Gastroesophageal sphincter (tissue), 4 donors: ENCODE data around the gene CLIC4. TPM values are rescaled to one million over a fixed set of nuclear protein-coding genes. Genes with fewer than 3 reads are reported as not detected.
"Not testable (repeated sequence)": the region's sequence is repeated elsewhere in the genome, so short reads cannot be mapped to it uniquely, and the experiment has no call there.

Experiments used
- ATAC-seq: fragments of 150-250 bp; one replicate; pipeline ENCODE4 v1.9.1; 2016; ENCODE audit warnings: mild to moderate bottlenecking, moderate library complexity
- H3K27ac ChIP-seq, 4 donors: fragments of 200-600 bp; sonication (generic) in 3 of 4; 1 replicate in 3 of 4; 2 replicates in 1 of 4; pipeline ENCODE4 v1.5.1; 2016 to 2019
- H3K27me3 ChIP-seq: fragments of 200-600 bp; sonication (generic); one replicate; pipeline ENCODE4 v1.5.1; 2019
- H3K36me3 ChIP-seq, 2 donors: fragments of 200-600 bp; sonication (generic); one replicate each; pipeline ENCODE4 v1.5.1; 2019; ENCODE audit warnings: control low read depth in 1 of 2
- H3K4me1 ChIP-seq, 3 donors: fragments of 200-600 bp; sonication (generic); 1 replicate in 2 of 3; 2 replicates in 1 of 3; pipeline ENCODE4 v1.5.1; 2016 to 2019; ENCODE audit warnings: control low read depth in 2 of 3
- H3K4me3 ChIP-seq, 2 donors: fragments of 200-600 bp; sonication (generic); one replicate each; pipeline ENCODE4 v1.5.1; 2019; ENCODE audit warnings: mild to moderate bottlenecking in 1 of 2, moderate library complexity in 1 of 2
- H3K9me3 ChIP-seq, 3 donors: fragments of 200-600 bp; sonication (generic); one replicate each; pipeline ENCODE4 v1.5.1; 2017 to 2019; ENCODE audit warnings: control low read depth in 2 of 3
- EP300 ChIP-seq: sonication (generic); formaldehyde crosslinking; IDR thresholded peaks from one replicate; pipeline ENCODE4 v1.6.1; 2017; ENCODE audit warnings: antibody characterized with exemption, mild to moderate bottlenecking
- POLR2A ChIP-seq, 2 donors: fragments of 450-650 bp; IDR thresholded peaks; one replicate each; pipeline ENCODE4 v1.6.1; 2017; ENCODE audit warnings: antibody characterized with exemption in 2 of 2, mild to moderate bottlenecking in 2 of 2, moderate library complexity in 1 of 2
- POLR2AphosphoS5 ChIP-seq: sonication (generic); formaldehyde crosslinking; IDR thresholded peaks from one replicate; pipeline ENCODE4 v1.6.1; 2017; ENCODE audit warnings: antibody characterized with exemption
- WGBS, 2 donors: methylation state at CpG; one replicate each; pipeline ENCODE4 v1.1.5; 2018; ENCODE audit warnings: low coverage in 1 of 2; 5-methylcytosine and 5-hydroxymethylcytosine counted together
- total RNA-seq, 4 donors: library from RNA; depleted of rRNA; stranded (reverse); fragments of >200 nt; gene quantifications; one replicate each; pipeline ENCODE4 v1.1.0, GENCODE V29; 2016
- TF ChIP-seq, protein P1 (sequence below), 4 experiments: fragments of 200-600 bp in 2 of 4; fragments of 450-650 bp in 2 of 4; sonication (generic) in 1 of 4; IDR thresholded peaks; one replicate each; pipeline ENCODE4 v1.5.1; 2017 to 2019; ENCODE audit warnings: antibody characterized with exemption in 4 of 4, mild to moderate bottlenecking in 2 of 4, moderate library complexity in 2 of 4

Gene CLIC4
- total RNA-seq, 4 donors from 2014 or later = 553 to 721 (median 692) TPM

DNA sequence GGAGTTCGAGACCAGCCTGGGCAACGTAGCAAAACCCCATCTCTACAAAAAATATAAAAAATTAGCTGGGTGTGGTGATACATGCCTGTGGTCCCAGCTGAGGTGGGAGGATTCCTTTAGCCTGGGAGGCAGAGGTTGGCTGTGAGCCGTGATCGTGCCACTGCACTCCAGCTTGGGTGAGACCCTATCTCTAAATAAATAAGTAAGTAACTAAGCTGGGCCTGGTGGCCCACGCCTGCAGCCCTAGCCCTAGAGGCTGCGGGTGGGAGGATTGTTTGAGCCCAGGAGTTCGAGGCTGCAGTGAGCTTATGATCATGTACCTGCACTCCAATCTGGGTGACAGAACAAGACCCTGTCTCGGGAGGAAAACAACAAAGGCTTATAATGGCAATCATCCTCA is 4.6 kb downstream of the CLIC4 start:
- H3K4me1 ChIP-seq = peaks cover 0 to 80% (median 38%) of the 10 kb centered on the region in 3 donors
- H3K27ac ChIP-seq = peak overlapping the region in 3 of 4 donors; percentile 12 to 100 (median 99)
- WGBS, 2 donors = 64 to 84% methylated on average over 5 of the region's 8 CpGs

DNA sequence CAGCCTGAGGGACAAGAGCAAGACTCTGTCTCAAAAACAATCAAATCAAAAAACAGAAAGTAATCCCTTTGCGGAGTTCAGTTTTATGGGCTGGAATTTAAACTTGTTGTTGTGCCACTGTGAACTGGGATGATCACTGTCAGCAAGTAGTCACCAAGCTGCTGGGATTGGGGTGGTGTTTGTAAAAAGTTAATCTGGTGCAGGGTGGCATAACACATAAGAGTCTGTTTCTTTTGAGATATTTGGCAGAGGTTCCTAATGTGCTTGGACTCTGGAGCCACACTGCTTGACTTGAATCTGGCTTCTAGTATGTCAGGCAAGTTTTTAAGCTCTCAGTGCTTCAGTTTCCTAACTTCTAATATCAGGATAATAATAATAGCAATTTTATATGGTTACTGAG is 6.6 kb downstream of the CLIC4 start:
- ATAC-seq = peak; percentile 36
- H3K27ac ChIP-seq = peak overlapping the region; percentile 44 to 100 (median 46)

More for the DNA sequence above, 4.6 kb downstream of the CLIC4 start:
- no peaks in the 10 kb centered on the region for H3K36me3 ChIP-seq
- H3K9me3 ChIP-seq = no peaks in the 10 kb centered on the region
- peak overlapping the region in 1 of 2 donors; percentile 14 for H3K4me3 ChIP-seq
- TF ChIP-seq EP300 (no peak), POLR2AphosphoS5 (no peak), POLR2A (IDR thresholded peaks at IDR 0.05) (no peak)
- TF ChIP-seq, protein P1, sequence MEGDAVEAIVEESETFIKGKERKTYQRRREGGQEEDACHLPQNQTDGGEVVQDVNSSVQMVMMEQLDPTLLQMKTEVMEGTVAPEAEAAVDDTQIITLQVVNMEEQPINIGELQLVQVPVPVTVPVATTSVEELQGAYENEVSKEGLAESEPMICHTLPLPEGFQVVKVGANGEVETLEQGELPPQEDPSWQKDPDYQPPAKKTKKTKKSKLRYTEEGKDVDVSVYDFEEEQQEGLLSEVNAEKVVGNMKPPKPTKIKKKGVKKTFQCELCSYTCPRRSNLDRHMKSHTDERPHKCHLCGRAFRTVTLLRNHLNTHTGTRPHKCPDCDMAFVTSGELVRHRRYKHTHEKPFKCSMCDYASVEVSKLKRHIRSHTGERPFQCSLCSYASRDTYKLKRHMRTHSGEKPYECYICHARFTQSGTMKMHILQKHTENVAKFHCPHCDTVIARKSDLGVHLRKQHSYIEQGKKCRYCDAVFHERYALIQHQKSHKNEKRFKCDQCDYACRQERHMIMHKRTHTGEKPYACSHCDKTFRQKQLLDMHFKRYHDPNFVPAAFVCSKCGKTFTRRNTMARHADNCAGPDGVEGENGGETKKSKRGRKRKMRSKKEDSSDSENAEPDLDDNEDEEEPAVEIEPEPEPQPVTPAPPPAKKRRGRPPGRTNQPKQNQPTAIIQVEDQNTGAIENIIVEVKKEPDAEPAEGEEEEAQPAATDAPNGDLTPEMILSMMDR (IDR thresholded peaks at IDR 0.05) = no peak
- H3K27me3 ChIP-seq = no peaks in the 10 kb centered on the region
- no peak for ATAC-seq

DNA sequence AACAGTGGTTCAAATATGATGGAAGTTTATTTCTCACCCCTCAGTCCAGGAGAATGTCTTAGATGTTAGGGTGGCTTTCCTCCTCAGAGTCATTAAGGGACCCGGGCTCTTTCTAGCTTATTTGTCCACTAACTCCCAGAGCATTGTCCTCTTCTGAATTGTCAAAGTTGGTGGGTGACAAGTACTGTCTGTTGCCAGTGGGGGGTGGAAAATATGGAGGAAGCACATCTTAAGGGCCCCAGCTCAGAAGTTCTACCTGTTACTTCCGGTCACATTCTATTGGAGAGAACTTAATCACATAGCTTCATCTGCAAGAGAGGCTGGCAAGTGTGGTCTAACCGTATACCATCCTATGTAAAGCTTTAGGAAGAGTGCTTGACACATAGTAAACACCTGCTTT is 7.1 kb downstream of the CLIC4 start:
- H3K9me3 ChIP-seq = no peaks in the 10 kb centered on the region
- no peaks in the 10 kb centered on the region for H3K36me3 ChIP-seq
- WGBS, 2 donors = 17 to 64% methylated on average over 1 to 3 of the region's 3 CpGs
- TF ChIP-seq, protein P1 (IDR thresholded peaks at IDR 0.05) = peak in 1 of 4 experiments; percentile 6
- no peak for TF ChIP-seq POLR2AphosphoS5
- no peak for TF ChIP-seq EP300
- TF ChIP-seq POLR2A (IDR thresholded peaks at IDR 0.05) = no peak
- H3K4me1 ChIP-seq = peaks cover 0 to 95% (median 38%) of the 10 kb centered on the region in 3 donors
- peak overlapping the region; percentile 44 to 100 (median 46) for H3K27ac ChIP-seq
- peak overlapping the region in 1 of 2 donors; percentile 8 for H3K4me3 ChIP-seq
- no peak for ATAC-seq
- no peaks in the 10 kb centered on the region for H3K27me3 ChIP-seq

More for the DNA sequence above, 6.6 kb downstream of the CLIC4 start:
- no peaks in the 10 kb centered on the region for H3K36me3 ChIP-seq
- no peaks in the 10 kb centered on the region for H3K27me3 ChIP-seq
- 44% methylated on average over 1 of the region's 1 CpG; no CpG with 5 or more reads in 1 of the 2 donors for WGBS, 2 donors
- TF ChIP-seq, protein P1 (IDR thresholded peaks at IDR 0.05) = no peak
- TF ChIP-seq POLR2AphosphoS5 (no peak), EP300 (no peak), POLR2A (IDR thresholded peaks at IDR 0.05) (no peak)
- H3K4me3 ChIP-seq = peak overlapping the region in 1 of 2 donors; percentile 9
- H3K4me1 ChIP-seq = peaks cover 0 to 96% (median 38%) of the 10 kb centered on the region in 3 donors
- no peaks in the 10 kb centered on the region for H3K9me3 ChIP-seq

DNA sequence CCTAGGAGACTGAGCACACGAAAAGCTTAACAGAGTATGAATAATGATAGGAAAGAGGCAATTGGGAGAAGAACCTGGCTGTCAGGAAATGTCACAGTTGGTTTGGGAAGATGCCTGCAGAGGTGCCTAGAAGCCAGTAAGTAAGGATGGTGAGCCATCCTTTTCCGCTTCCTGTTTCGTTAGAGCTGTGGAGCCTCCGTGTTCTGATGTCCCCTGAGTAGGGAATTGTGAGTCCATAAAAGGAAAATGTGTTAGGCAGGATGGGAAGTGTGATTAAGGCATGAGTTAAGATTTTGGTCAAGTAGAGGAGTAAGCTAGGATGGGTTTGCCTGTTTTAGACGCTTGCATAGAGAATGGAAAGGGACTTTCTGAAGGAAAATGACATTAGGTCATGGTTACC is 9.0 kb downstream of the CLIC4 start:
- Histone ChIP-seq H3K4me3 (no peak overlapping the region), H3K9me3 (no peaks in the 10 kb centered on the region), H3K4me1 (peaks cover 0 to 94% (median 34%) of the 10 kb centered on the region in 3 donors), H3K36me3 (no peaks in the 10 kb centered on the region), H3K27ac (peak overlapping the region in 3 of 4 donors; percentile 35 to 100 (median 44)), H3K27me3 (no peaks in the 10 kb centered on the region)
- 23 to 50% methylated on average over 2 to 5 of the region's 5 CpGs for WGBS, 2 donors
- no peak for ATAC-seq
- TF ChIP-seq POLR2AphosphoS5 (peak; percentile 52), POLR2A (IDR thresholded peaks at IDR 0.05) (no peak)
- TF ChIP-seq, protein P1 (IDR thresholded peaks at IDR 0.05) = no peak

DNA sequence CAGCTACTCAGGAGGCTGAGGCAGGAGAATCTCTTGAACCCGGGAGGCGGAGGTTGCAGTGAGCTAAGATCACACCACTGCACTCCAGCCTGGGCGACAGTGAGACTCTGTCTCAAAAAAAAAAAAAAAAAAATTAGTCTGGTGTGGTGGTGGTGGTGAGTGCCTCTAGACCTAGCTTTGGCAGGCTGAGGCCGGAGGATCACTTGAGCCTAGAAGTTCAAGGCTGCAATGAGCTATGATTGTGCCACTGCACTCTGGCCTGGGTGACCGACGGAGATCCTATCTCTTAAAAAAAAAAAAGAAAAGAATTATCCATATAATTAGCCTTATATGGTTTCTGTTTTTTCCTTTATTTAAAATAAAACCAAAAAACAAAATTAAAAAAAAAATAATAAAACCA is 10.1 kb downstream of the CLIC4 start:
- WGBS, 2 donors = 90 to 96% methylated on average over 3 to 4 of the region's 6 CpGs
- H3K9me3 ChIP-seq, ATAC-seq, H3K27me3 ChIP-seq, H3K36me3 ChIP-seq, H3K4me3 ChIP-seq: not testable (repeated sequence)
- peaks cover 0 to 94% (median 29%) of the 10 kb centered on the region in 3 donors for H3K4me1 ChIP-seq
- peak overlapping the region in 1 of 4 donors; percentile 100 for H3K27ac ChIP-seq
